ENCODE data around the gene TRPC4AP.
"Not testable (repeated sequence)": the region's sequence is repeated elsewhere in the genome, so short reads cannot be mapped to it uniquely, and the experiment has no call there.

The TRPC4AP gene

DNA sequence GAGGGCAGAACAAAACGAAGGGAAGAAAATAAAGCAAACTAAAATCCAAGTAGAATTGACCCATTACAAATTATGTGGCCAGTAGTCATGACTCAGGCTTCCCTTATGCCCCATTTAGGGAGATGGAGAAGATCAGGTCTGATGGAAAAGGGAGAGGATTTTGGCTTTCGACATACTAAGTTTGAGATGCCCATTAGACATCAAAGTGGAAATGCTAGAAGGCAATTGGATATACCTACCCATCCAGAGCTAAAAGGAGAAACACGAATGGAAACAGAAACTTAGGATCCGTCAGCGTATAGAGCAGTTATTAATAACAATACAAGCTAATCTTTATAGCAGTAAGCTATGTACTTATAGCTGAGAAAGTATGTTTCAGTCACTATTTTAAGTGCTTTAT, 4.8 kb downstream of the TRPC4AP start:
- H3K4me3 ChIP-seq (ENCODE audit: control insufficient read depth, low read depth, low read length) = no peak overlapping the region
- no peak for DNase-seq (ENCODE audit: low read depth)
- TF ChIP-seq CTCF (IDR thresholded peaks at IDR 0.05; ENCODE audit: control insufficient read depth, insufficient read depth, low read depth, low read length, missing control alignments) = no peak

GRCh38 chr20:35087355-35087754, 5.3 kb downstream of the TRPC4AP start:
- no peak overlapping the region for H3K4me3 ChIP-seq (ENCODE audit: control insufficient read depth, low read depth, low read length)
- TF ChIP-seq CTCF (IDR thresholded peaks at IDR 0.05; ENCODE audit: control insufficient read depth, insufficient read depth, low read depth, low read length, missing control alignments) = no peak
- no peak for DNase-seq (ENCODE audit: low read depth)

GRCh38 chr20:35085477-35086225, 7.0 kb downstream of the TRPC4AP start:
- TF ChIP-seq CTCF (IDR thresholded peaks at IDR 0.05; ENCODE audit: control insufficient read depth, insufficient read depth, low read depth, low read length, missing control alignments) = no peak
- no peak for DNase-seq (ENCODE audit: low read depth)
- H3K4me3 ChIP-seq (ENCODE audit: control insufficient read depth, low read depth, low read length) = no peak overlapping the region

DNA sequence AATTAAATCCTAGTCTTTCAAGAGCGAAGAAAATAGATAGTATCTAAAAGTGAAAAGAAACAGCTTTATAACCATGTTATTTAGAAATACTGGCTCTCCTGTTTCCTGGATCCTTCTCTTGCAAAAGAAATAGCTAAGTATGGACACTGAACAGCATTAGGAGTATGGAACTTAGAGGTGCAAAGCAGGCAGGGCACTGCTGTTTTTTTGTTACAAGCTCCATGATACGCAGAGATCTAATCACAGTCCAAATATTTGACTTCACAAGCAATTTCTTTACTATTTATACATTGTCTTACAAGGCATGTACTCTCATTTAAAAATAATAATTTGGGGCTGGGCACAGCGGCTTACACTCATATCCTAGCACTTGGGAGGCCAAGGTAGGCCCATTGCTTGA, 7.6 kb downstream of the TRPC4AP start:
- no peak for TF ChIP-seq CTCF (IDR thresholded peaks at IDR 0.05; ENCODE audit: control insufficient read depth, insufficient read depth, low read depth, low read length, missing control alignments)
- H3K4me3 ChIP-seq (ENCODE audit: control insufficient read depth, low read depth, low read length) = no peak overlapping the region
- no peak for DNase-seq (ENCODE audit: low read depth)

GRCh38 chr20:35080348-35080642, 12.3 kb downstream of the TRPC4AP start:
- DNase-seq (ENCODE audit: low read depth); H3K4me3 ChIP-seq (ENCODE audit: control insufficient read depth, low read depth, low read length): not testable (repeated sequence)

DNA sequence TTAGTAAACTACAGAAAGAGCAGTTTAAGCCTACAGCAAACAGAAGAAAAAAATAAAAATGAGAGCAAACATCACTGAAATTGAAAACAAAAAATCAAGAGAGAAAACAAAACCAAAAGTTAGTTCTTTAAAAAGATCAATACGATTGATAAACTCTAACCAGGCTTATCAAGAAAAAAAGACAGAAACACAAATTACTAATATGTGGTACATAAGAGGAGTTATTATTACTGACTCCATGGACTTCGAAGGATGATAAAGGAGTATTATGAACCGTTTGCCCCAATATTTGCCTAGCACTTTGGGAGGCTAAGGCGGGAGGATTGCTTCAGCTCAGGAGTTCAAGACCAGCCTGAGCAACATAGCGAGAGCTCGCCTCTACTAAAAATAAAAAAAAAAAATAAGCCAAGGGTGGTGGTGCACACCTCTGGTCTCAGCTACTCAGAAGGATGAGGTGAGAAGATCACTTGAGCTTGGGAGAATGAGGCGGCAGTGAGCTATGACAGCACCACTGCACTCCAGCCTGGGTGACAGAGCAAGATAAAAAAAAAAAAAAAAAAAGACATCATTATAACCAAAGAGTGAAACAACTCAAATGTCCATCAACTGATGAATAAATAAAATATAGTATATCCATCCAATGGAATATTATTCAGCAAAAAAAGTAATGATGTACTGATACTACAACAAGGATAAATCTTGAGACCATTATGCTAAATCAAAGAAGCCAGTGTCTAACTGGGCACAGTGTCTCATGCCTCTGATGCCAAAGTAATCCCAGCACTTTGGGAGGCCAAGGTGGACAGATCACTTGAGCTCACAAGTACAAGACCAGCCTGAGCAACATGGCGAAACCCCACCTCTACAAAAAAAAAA, 12.9 kb downstream of the TRPC4AP start:
- TF ChIP-seq CTCF (IDR thresholded peaks at IDR 0.05; ENCODE audit: control insufficient read depth, insufficient read depth, low read depth, low read length, missing control alignments) = no peak
- no peak for DNase-seq (ENCODE audit: low read depth)
- H3K4me3 ChIP-seq (ENCODE audit: control insufficient read depth, low read depth, low read length) = no peak overlapping the region

- TF ChIP-seq CTCF (IDR thresholded peaks at IDR 0.05; ENCODE audit: control insufficient read depth, insufficient read depth, low read depth, low read length, missing control alignments) = no peak
- no peak overlapping the region for H3K4me3 ChIP-seq (ENCODE audit: control insufficient read depth, low read depth, low read length)
- DNase-seq (ENCODE audit: low read depth) = no peak
Measured at GRCh38 chr20:35077872-35078271, 14.7 kb downstream of the TRPC4AP start.
